Aorta (tissue), 5 donors: ENCODE results near the gene IL24. TPM values are rescaled to one million over a fixed set of nuclear protein-coding genes. Genes with fewer than 3 reads are reported as not detected.
"Not testable (repeated sequence)": the region's sequence is repeated elsewhere in the genome, so short reads cannot be mapped to it uniquely, and the experiment has no call there.

Experiments used
- ATAC-seq: fragments of 200-7000 bp; cut with Tn5 transposase; one replicate; pipeline ENCODE4 v1.9.1; 2022; ENCODE audit warnings: moderate library complexity; ENCODE audit not compliant: low FRiP score
- DNase-seq, 2 donors: peaks; one replicate each; pipeline ENCODE4 v3.0.0-alpha.2; 2020
- H3K27ac ChIP-seq, 2 donors: one replicate each; pipeline ENCODE4 v1.5.1; 2013; ENCODE audit warnings: low read length in 2 of 2, mild to moderate bottlenecking in 2 of 2, moderate library complexity in 2 of 2, control low read depth in 1 of 2, inconsistent platforms in 1 of 2, low read depth in 1 of 2
- H3K27me3 ChIP-seq, 2 donors: one replicate each; pipeline ENCODE4 v1.6.1; 2013; ENCODE audit warnings: control low read depth in 1 of 2, low read length in 1 of 2, mild to moderate bottlenecking in 1 of 2, moderate library complexity in 1 of 2; ENCODE audit not compliant: insufficient read depth in 2 of 2, control insufficient read depth in 1 of 2
- H3K36me3 ChIP-seq, 2 donors: one replicate each; pipeline ENCODE4 v1.6.1; 2013; ENCODE audit warnings: control low read depth in 1 of 2, low read length in 1 of 2, mild to moderate bottlenecking in 1 of 2; ENCODE audit not compliant: insufficient read depth in 2 of 2, control insufficient read depth in 1 of 2
- H3K4me1 ChIP-seq, 2 donors: one replicate each; pipeline ENCODE4 v1.6.1; 2013; ENCODE audit warnings: low read length in 2 of 2, control low read depth in 1 of 2, mild to moderate bottlenecking in 1 of 2, moderate library complexity in 1 of 2; ENCODE audit not compliant: insufficient read depth in 2 of 2, control insufficient read depth in 1 of 2
- H3K4me3 ChIP-seq, 2 donors: one replicate each; pipeline ENCODE4 v1.5.1; 2013; ENCODE audit warnings: low read length in 2 of 2, control low read depth in 1 of 2, mild to moderate bottlenecking in 1 of 2
- H3K9me3 ChIP-seq: one replicate; pipeline ENCODE4 v1.6.1; 2013; ENCODE audit warnings: mild to moderate bottlenecking, low read length; ENCODE audit not compliant: control insufficient read depth
- WGBS, 2 donors: extraction: QIAGEN DNeasy Blood & Tissue Kit; methylation state at CpG; one replicate each; pipeline ENCODE4 v1.1.7; 2013; 5-methylcytosine and 5-hydroxymethylcytosine counted together
- intact Hi-C, 2 donors: fragments of 100-400 bp; cut with DNase I; formaldehyde crosslinking; loops; one replicate each; pipeline versions ENCODE4 v1.14.2 to v1.15.0; 2022
- long read RNA-seq, 2 donors: library from polyadenylated mRNA; unstranded; transcript quantifications; one replicate each; pipeline ENCODE4 v2.0.0, GENCODE V29; 2020 to 2021
- polyA plus RNA-seq, 2 donors: library from polyadenylated mRNA; stranded (reverse); fragments of 200-250 nt; gene quantifications; one replicate each; pipeline ENCODE4 v1.2.3, GENCODE V29; 2013
- total RNA-seq, 2 donors: library from RNA; stranded (reverse); fragmentation: NEBNext Ultra II Directional; extraction: Animal tissue kit (Norgen Biotek cat#: 25700); gene quantifications; one replicate each; pipeline ENCODE4 v1.2.1, GENCODE V29; 2021
- donor health status: healthy with polysubstance abuse.
- donor health status: Bipolar disorder and iron deficiency.
- donor health status: DM: no; HTN: no; CAD: no.
- donor health status: DM: no; HTN: no; CAD: no.
- donor health status: DM: yes; HTN: yes; CAD: no.

IL24 gene, protein sequence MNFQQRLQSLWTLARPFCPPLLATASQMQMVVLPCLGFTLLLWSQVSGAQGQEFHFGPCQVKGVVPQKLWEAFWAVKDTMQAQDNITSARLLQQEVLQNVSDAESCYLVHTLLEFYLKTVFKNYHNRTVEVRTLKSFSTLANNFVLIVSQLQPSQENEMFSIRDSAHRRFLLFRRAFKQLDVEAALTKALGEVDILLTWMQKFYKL
- not detected for total RNA-seq
- polyA plus RNA-seq = not detected
- long read RNA-seq, donor 1, partial matches to known transcripts = 0 of 1 reads
- long read RNA-seq, donor 1, other reads (novel, unspliced or antisense) = 1 of 1 reads
- long read RNA-seq, donor 2 = 0 reads

DNA sequence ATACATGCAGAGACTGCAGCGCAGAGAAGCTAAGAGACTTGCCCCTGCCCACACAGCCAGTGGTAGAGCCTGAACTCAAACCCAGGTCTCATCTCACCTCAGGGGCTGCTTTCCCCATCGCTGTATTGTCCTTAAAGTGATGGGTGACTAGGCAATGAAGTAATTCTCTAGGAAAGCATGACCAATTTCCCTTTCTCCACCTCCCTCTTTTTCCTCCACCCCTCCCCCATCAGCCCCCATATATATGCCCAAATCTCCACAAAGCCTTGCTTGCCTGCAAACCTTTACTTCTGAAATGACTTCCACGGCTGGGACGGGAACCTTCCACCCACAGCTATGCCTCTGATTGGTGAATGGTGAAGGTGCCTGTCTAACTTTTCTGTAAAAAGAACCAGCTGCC, at the start of gene IL24:
IL24 (plus strand) TSS at position 269 of the 400 bp plus-strand sequence. CDS start 390 bp downstream, outside the sequence.
- H3K27me3 ChIP-seq = no peaks in the 10 kb centered on the region
- no peaks in the 10 kb centered on the region for H3K4me1 ChIP-seq
- H3K9me3 ChIP-seq = no peaks in the 10 kb centered on the region
- H3K27ac ChIP-seq = no peak within 1 kb of the TSS
- no peak within 1 kb of the TSS for H3K4me3 ChIP-seq
- WGBS, 2 donors = 65 to 67% methylated on average over 4 of the region's 4 CpGs
- DNase-seq (no peak), ATAC-seq (no peak)
- no peaks in the 10 kb centered on the region for H3K36me3 ChIP-seq
- intact Hi-C loops = no loop called here

DNA sequence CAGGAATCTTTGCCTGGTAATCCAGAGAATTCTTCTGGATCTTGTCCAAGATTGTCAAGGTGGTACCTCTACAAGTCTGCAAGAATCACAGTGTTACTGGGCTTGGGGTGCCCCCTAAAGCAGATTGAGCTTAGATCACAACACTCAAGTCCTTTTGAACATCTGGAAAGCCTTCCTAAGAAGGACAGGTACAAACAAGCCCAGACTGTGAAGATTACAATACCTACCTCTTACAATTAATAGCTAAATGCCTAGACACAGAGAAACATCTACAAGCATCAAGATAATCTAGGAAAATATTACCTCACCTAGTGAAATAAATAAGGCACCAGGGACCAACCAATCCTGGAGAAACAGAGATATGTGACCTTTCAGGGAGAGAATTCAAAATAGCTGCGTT, 49.3 kb upstream of the IL24 start:
- H3K27me3 ChIP-seq = no peaks in the 10 kb centered on the region
- H3K27ac ChIP-seq = no peak overlapping the region
- H3K9me3 ChIP-seq = no peaks in the 10 kb centered on the region
- WGBS, 2 donors = 68 to 82% methylated on average over 1 of the region's 1 CpG
- H3K4me3 ChIP-seq = no peak overlapping the region
- no peaks in the 10 kb centered on the region for H3K4me1 ChIP-seq
- intact Hi-C loops = no loop called here
- ATAC-seq (no peak), DNase-seq (no peak)
- H3K36me3 ChIP-seq = no peaks in the 10 kb centered on the region

DNA sequence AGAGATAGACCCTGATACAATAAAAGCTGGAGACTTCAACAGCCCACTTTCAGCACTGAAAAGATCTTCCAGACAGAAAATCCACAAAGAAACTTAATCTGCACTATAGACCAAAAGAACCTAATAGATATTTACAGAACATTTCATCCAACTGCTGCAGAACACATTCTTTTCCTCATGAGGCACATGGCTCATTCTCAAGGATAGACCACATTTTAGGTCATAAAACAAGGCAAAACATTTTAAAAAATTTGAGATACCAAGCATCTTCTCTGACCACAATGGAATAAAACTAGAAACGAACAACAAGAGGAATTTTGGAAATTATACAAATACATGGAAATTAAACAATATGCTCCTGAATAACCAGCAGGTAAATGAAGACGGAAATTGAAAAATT, 46.8 kb upstream of the IL24 start:
- DNase-seq (no peak), ATAC-seq (no peak)
- no peak overlapping the region for H3K27ac ChIP-seq
- H3K9me3 ChIP-seq = no peaks in the 10 kb centered on the region
- intact Hi-C loops = no loop called here
- no peak overlapping the region for H3K4me3 ChIP-seq
- no peaks in the 10 kb centered on the region for H3K27me3 ChIP-seq
- no peaks in the 10 kb centered on the region for H3K36me3 ChIP-seq
- 81 to 86% methylated on average over 2 of the region's 2 CpGs for WGBS, 2 donors
- no peaks in the 10 kb centered on the region for H3K4me1 ChIP-seq

DNA sequence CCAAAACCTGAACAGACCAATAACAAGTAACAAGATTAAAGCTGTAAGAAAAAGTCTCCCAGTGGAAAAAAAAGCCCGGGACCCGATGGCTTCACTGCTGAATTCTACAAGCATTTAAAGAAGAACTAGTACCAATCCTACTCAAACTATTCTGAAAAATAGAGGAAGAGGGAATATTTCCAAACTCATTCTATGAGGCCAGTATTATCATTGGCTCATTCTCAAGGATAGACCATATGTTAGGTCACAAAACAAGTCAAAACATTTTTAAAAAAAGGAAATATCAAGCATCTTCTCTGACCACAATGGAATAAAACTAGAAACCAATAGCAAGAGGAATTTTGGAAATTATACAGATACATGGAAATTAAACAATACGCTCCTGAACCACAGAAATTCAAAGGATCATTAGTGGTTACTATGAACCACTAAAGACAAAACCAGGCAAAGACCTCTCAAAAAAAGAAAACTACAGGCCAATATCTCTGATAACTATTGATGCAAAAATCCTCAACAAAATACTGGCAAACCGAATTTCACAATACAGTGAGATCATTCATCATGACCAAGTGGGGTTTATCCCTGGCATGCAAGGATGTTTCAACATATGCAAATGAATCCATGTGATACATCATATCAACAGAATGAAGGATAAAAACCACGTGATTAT, 45.8 kb upstream of the IL24 start:
- H3K9me3 ChIP-seq = no peaks in the 10 kb centered on the region
- no peaks in the 10 kb centered on the region for H3K4me1 ChIP-seq
- DNase-seq (no peak), ATAC-seq (no peak)
- WGBS, 2 donors = 70 to 73% methylated on average over 5 of the region's 5 CpGs
- intact Hi-C loops = no loop called here
- H3K27me3 ChIP-seq = no peaks in the 10 kb centered on the region
- no peak overlapping the region for H3K27ac ChIP-seq
- no peaks in the 10 kb centered on the region for H3K36me3 ChIP-seq
- H3K4me3 ChIP-seq = no peak overlapping the region

DNA sequence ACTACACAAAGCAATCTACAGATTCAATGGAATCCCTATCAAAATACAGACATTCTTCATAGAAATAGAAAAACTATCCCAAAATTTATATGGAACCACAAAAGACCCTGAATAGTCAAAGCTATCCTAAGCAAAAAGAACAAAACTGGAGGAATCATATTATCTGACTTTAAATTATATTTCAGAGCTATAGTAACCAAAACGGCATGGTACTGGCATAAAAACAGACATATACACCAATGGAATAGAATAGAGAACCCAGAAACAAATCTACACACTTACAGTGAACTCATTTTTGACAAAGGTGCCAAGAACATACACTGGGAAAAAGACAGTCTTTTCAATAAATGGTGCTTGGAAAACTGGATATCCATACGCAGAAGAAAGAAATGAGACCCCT, 44.6 kb upstream of the IL24 start:
- H3K36me3 ChIP-seq, H3K27me3 ChIP-seq, H3K9me3 ChIP-seq, DNase-seq, intact Hi-C loops, H3K4me3 ChIP-seq, H3K4me1 ChIP-seq, H3K27ac ChIP-seq, ATAC-seq: not testable (repeated sequence)
- 94 to 96% methylated on average over 2 of the region's 2 CpGs for WGBS, 2 donors

DNA sequence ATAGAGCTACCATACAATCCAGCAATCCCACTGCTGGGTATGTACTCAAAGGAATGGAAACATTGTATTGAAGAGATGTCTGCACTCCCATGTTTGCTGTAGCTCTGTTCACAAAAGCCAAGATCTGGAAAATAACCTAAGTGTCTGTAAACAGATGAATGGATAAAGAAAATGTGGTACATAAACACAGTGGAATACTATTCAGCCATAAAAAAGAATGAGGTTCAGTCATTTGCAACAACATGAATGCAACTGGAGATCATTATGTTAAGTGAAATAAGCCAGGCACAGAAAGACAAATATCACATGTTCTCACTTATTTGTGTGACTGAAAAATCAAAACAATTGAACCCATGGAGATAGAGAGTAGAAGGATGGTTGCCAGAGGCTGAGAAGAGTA, 43.5 kb upstream of the IL24 start:
- H3K27me3 ChIP-seq, intact Hi-C loops, DNase-seq, ATAC-seq, H3K36me3 ChIP-seq, H3K4me3 ChIP-seq, H3K9me3 ChIP-seq, H3K4me1 ChIP-seq, H3K27ac ChIP-seq: not testable (repeated sequence)

DNA sequence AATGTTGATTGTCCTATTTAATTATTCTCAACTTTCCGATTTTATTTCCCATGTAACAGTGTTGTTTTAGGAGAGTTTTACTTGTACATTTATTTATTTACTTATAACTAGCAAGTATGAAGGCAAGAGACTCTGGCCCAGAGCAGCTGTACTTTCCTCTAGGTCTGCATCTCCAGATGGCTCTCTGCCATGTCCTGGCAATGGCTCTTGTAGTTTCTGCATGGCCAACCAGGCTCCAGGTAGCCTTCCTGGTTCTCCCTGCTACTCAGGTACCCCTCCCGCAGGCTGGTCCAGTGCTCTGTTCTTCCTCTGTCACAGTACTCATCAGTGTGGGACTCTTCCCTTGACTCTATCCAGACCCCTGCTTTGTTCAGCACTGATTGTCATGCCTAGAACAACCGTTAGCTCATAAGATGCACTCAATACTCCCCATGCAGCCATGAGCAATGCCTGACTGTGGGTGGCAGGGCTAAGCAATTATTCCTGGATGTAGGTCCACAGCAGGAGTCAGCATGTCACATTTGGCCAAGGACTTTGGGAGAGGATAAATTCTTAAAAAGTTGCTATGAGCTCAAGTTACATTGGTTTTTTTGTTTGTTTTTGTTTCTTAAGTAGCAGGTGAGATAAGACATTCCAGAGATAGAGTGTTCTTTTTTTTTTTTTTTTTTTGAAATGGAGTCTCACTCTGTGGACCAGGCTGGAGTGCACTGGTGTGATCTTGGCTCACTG, 42.7 kb upstream of the IL24 start:
- intact Hi-C loops = no loop called here
- Histone ChIP-seq H3K27me3 (no peaks in the 10 kb centered on the region), H3K4me3 (no peak overlapping the region), H3K9me3 (no peaks in the 10 kb centered on the region), H3K27ac (no peak overlapping the region), H3K36me3 (no peaks in the 10 kb centered on the region), H3K4me1 (no peaks in the 10 kb centered on the region)
- 69 to 71% methylated on average over 3 of the region's 3 CpGs for WGBS, 2 donors
- no peak for DNase-seq
- no peak for ATAC-seq

DNA sequence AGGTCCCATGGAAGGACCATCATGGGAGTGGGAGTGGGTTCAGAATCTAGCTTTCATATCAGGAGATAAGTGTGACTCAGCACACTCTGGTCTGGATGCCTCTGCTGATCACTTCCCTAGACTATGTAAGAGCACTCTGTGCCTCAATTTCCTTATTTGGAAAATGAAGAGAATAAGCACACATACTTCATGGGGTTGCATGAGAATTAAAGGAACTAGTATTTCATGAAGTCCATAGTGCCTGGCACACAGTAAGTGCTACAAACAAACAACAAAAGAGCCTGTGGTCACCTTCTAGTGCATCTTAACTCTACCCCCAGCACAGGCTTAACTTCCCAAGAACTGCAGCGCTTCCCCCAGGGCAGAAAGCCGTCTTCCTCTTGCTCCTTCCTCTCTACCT, 41.4 kb upstream of the IL24 start:
- no peak overlapping the region for H3K27ac ChIP-seq
- peaks cover 0 to 2% of the 10 kb centered on the region in 2 donors for H3K27me3 ChIP-seq
- ATAC-seq = no peak
- no peaks in the 10 kb centered on the region for H3K36me3 ChIP-seq
- intact Hi-C loops = no loop called here
- H3K4me3 ChIP-seq = no peak overlapping the region
- H3K4me1 ChIP-seq = no peaks in the 10 kb centered on the region
- DNase-seq = no peak
- 71 to 83% methylated on average over 2 of the region's 2 CpGs for WGBS, 2 donors
- no peaks in the 10 kb centered on the region for H3K9me3 ChIP-seq
